Fibroblast of skin of back (primary cell): ENCODE measurements around the gene BEND5.

ENCODE experiments used
- DNase-seq: peaks from one replicate; pipeline ENCODE4 v3.0.0-alpha.2; 2013

The BEND5 gene

DNA sequence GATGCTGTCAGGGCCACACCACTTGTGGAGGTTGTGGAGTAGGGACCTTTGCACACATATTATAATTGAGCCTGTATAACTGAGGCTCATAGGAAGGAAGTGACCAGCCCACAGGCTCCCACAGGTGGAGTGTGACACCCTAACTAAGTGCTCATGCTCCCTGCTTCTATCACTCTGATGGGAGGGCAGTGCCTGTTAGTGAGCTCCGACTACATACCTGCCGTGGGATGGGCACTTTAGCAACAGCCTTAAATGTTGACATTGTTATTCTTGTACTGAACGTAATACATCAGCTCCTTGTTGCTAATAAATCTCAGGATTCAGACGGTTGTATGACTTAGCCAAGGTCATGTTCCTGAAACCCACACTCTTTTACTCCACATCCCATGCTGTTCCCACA is 58.0 kb downstream of the BEND5 start:
- DNase-seq = no peak

DNA sequence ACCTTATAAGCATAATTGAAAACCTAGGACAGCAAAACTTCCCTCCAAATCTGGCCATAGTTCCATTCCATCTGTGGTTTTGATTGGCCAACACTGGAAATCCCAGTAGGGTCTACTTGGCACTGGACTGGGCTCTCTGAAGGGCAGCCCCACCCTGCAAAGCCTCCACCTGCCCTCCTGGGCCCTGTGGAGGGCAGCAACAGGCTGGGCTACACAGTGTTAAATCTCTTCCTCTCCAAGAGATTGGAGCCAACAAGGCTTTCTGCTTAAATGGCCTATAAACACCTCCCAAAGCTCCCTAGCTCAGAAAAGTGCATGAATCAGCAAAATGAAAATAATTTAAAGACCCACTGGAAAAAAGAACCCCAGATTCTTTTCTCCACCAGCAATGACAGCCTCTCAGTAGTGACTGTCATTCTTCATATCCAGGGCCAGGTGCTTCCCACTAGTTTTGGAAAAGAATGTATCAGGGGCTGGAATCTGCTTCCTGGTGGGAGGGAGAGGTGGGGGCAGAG is 58.5 kb downstream of the BEND5 start:
- DNase-seq = no peak

DNA sequence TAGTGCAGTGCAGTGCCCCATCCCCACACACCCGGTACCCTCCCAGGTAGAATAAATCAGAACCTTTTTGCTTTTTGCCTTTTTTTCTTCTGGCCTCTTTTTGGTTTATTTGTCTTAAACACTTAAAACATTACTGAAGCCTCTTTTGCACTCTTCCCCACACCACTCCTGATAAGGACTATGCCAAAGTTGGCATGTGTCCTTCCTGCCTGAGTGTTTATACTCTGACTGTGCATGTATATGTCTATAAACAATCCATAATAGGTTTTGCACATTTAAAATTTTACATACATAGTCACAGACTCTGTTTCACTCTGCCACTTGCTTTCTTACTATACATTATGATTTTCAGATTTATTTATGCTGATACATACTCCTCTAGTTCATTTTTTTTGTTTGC is 59.6 kb downstream of the BEND5 start:
- DNase-seq = no peak

DNA sequence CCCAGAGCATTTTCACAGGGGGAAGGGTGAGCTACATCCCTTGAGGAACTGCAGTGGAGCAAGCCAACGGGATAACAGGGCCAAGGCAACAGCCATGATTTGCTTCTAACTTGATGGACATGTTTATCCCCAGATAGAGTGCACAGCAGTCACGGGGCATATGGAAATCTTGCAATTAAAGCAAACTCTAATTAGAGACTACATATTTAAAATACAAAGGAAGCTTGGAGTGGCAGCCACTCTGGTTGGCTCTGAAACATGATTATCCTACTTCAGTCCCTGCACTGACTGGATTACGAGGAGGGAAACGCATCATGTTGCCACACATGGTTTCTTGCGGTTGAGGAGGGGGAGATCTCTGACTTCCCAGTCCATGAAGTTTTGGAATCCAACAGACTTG is 60.8 kb downstream of the BEND5 start:
- DNase-seq = no peak

DNA sequence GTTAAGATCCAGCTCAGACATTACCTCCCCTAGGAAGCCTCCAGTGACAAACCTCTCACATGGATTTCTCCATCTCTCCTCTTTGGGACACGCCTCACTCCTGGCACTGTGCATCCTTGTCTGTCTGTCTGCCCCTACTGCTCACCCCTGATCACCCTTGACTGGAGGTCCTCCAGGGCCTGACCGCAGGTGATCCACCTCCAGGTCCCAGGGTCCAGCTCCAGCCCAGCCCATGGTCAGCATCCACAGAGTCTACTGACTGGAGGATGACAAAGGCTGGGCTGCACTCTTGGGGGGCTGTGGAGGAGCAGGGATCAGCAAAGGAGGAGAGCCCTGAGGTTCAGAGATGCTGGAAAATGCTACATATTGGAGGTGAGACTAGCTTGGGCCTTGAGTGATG is 65.8 kb downstream of the BEND5 start:
- DNase-seq = no peak

DNA sequence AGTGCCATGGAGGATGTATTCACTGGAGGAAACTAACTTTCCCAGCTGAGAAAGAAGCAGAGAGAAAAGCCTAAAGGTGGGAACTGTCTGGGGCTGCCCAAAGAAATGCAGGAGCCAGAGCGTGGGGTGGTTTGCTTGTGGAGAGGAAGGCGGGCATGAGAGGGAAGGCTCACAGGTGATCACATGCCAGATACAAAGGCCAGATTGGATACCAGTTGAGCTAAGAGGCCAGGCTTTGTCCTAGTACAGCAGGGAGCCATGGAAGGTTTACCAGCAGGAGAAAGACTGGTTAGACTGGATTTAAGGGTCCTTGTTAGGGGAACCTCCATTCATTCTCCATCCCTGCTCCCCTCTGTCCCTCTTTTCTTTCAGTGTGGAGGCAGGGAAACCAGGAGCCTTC is 66.4 kb downstream of the BEND5 start:
- DNase-seq = no peak

DNA sequence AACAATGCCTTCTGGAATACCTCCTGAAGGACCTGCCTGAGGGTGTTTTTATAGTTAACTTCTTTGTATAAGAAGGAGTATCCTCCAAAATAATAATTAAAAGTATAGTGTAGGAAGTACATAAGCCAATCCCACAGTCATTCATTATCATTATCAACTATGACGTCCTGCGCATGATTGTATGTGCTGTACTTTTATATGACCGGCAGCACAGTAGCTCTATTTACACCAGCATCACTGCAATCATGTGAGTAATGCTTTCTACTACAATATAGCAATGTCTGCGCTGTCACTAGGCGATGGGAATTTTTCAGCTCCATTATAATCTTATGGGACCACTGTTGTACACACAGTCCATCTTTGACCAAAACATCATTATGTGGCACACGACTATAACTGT is 72.0 kb downstream of the BEND5 start:
- DNase-seq = no peak

DNA sequence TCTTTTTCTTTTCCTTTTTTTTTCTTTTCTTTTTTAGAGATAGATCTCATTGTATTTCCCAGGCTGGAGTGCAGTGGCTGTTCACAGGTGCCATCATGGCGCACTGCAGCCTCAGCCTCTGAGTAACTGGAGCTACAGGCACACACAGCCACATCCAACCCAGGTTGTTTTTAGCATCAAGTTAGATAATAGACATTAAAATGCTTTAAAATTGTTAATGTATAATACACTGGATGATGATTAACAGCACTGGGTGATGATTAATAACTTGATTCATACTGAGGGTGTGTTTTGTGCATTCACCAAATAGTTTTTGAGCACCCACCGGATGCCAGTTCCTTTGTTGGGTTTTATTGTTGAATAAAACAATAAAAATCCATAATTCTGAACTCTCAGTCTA is 75.2 kb downstream of the BEND5 start:
- DNase-seq = no peak

DNA sequence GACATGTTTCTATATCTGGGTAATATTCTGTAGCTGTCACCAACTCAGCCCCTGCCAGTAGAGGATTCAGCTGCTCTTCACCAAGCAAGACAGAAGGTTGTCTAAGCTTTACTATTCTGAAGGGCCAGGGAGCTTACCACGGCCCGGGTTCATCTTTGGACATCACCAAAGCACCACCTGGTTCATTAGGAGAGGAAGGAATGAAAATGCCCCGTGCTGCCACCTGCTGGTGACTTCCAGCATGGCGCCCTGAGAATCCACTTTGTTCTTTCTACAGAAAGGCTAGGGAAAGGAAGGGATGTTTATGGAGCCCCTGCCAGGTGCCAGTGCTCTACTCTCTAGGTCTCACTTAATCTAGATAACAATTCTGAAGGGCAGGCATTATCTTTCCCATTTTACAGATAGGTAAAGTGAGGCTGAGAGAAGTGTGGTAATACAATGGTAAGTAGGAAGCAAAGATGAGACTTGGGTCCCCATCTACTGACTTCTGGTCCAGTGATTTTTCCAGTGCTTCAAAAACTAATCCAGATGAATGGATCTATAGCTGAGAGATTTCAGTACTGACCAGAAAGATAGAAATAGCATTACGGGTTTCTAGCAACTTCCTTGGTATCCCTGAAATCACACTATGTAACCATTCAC is 79.5 kb downstream of the BEND5 start:
- DNase-seq = peak; percentile 38

DNA sequence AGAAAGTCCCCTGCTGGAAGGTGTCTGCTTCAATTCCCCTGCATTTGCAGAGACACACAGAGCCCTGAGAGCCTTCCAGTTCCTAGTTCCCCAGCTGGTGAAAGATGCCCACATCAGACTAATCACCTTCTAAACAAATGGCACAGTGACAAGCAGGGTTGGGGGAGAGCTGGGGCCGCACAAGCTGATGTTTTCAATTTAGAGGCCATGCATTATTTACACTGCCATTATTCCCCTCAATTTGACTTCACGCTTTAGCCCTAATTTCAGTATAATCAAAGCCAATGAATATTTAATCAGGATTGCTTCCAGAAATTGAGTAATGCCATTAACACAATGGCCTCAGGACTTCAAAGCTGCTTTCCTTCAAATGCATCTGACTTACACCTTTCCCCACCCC is 81.5 kb downstream of the BEND5 start:
- no peak for DNase-seq

DNA sequence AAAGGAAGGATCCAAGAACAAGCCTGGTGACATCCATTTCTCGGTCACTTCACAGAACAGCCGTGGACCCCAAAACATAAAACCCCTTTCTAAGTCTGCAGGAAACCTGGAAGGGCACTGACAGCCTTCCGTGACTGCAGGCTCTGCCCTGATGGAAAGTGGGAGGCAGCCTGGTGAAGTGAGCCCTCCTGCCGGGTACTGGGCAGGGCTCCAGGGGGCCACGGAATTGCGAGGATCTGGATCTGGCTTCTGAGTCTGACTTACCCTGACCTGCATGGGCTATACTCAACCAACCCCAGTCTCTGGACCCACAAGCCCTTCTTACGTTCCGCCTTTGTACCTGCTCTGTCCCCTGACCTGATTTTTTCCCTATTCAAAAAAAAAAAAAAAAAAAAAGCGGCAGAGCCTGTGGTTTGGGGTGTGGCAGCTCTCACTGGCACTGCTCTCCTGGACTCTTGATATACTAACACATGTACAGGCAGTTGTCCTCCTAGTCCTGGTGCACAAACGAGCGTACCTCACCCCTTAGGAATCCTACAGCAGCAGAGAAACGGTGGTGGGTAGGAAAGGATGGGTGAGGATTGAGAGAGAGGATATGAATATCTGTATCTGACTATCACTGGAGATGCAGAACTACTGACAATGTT is 82.9 kb downstream of the BEND5 start:
- DNase-seq = no peak

DNA sequence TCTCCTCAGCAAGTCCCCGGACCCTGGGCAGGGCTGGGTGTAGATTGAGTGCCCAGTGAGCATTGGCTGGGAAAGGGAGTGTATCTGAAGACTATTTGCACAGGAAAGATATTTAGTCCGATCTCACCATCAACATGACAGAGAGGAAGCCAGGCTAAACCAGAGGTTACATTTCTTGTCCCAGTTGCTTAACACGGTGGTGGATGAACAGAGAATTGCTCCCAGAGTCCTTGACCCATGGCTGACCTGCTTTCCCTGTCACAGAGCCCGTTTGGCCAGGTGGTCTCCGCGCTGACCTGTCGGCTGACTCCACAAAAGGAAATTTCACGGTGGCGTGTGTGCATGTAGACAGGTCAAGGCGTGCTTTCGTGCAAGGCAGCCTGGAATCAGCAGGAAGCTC is 83.5 kb downstream of the BEND5 start:
- no peak for DNase-seq

DNA sequence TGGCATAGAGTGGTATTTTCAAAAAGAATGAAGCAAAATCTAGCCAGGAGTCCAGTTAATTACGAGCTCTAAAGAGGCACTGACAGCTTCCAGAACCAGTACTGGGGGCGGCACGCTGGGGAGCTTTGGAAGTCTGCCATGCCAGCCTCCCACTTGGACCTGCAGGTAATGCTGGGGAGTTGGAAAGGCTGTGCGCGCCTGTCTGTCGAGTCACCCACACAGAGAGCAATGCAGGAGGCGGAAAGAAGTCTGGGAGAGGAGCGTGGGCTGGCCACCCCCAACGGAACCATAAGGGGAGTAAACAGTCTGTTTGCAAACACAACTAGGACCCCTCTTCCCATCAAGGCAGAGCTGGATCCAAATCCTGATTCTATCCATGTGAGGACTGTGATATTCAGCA is 84.5 kb downstream of the BEND5 start:
- DNase-seq = no peak

DNA sequence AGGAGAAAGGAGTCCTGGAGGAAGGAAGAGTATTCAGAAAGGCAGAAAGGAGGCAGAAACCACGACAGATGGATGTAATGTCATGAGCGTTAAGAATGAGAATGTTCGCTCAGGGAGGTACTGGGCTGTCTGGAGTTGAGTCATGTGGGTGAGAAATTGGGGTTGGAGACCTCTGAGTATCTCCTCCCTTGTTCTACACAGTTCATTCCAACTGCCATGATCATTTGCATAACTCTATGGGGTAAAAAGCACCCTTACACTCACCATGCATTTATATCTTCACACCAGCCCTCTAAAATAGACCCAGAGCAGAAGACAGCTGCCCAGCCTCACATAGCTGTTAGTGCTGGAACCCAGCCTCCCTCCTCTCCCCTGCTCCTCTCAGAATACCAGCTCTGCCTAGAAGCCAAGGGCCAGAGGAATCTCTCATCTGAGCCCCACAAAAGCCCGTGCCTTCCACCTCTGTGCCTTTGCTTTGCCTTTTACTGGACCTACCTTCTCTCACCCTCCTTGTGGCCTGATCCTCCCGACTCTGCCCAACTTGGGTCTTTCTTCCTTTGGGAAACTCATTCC is 85.2 kb downstream of the BEND5 start:
- DNase-seq = no peak

DNA sequence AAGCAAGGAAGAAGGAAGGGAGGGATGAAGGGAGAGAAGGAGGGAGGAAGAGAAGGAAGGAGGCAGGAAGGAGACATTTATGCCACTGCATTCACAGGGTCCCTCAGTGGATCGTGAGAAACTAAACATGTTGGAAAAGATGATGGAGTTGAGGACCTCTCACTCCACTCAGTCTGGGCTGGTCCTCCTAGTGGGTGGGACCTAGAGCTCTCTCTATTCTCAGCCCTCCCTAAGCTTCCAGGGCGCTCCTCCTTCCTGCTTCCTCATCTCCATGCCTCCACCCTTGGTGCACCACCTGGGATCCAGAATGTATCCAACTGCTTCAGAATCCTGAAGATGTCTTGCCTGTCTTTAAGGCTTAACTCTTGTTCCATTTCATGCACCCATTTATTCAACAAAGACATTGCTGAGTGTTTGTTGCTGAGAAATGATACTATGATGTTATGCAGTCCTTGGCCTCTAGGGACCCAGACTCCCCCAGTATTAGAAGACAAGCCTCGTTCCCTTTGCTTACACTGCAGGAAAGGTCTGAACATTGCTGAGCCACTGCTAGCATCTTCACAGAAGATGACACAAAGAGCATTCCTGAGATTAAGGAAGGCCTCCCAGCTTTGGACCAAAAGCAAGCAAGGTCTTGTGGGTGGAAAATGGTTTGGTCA is 88.5 kb downstream of the BEND5 start:
- peak; percentile 21 for DNase-seq

DNA sequence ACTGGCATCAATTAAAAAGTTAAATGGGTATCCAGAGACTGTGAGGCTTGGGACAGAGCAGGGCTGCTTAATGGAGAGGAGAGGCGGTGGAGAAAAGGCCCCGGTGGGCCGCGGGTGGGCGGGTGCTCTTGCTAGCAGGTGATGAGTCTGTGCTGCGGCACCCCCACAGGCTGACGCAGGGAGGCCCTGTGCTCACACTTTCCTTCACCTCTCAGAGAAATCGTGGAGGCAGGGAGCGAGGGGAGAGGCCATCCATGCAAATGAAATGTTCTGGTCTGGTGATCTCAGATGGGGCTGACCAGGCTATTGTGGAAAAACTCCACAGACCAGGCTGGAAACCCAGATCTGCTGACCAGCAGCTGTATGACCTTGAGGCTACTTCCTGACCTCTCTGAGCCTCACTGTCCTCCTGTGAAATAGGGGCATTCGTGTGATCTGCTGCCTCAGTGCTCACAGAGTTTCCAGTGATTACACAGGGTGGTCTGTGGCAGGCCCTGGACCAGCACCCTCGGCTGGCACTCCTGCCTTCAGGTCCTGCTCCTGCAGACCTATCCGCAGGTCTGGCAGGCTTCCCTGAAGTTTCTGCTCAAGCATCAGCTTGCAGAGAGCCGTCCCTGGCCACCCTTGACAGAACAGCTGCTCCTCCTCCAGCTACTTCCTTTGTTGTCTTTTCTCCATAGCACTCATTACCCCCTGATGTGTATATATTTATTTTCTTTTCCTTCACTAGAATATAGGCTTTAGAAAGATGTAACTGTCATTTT is 89.2 kb downstream of the BEND5 start:
- DNase-seq = no peak

DNA sequence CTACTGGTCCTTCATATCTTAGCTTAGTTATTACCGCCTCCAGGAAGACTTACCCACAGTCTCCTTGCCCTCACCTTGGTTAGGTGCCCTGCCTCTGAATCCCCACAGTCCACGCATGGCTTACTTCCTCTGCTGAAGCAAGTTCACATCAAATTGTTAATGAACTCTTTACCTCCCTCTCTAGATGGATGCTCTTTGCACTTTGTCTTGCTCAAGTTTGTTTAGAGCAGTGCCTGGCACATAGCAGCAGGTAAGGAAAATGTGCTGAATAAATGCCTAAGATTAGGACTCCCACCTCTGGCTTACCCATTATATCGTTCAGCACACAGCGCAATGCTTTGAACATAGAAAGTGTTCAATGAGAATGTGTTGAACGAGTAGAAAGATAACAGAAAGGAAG is 90.5 kb downstream of the BEND5 start:
- DNase-seq = no peak

DNA sequence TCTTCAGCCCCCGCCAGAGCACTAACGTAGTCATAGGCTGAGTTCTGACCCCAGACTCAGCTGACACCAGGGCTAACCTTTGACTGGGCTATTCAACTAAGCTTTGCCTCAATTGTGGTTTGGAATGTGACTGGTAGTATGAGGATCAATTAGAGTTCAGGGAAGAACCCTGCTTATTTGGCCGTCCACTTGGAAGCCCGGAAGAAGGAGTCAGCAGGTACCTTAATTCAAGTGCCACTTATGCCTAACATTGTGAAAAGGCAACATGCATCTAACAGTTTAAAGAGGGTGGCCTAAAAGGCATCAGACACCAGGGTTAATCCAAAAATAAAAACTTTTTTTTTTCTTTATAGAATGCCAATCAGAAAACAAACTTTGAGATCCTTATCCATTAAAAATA is 92.3 kb downstream of the BEND5 start:
- DNase-seq = no peak

DNA sequence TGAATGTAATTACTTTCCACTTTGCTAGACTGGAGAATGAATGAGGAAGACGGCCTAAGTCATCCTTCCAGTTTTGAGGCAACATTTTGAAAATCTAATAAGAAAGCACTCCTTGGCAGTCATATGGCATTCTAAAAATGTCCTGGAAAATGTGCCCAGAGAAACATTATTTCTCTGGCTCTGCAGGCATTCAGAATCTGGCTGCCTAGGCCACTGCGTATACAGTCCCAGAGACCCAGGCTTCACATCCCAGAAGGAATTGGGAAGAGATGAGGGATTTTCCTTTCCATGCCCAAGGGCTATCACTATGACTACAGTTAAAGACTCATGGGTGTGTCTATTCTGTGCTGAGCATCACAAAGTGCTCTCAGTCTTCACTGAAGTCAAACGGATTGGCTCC is 92.9 kb downstream of the BEND5 start:
- DNase-seq = no peak

DNA sequence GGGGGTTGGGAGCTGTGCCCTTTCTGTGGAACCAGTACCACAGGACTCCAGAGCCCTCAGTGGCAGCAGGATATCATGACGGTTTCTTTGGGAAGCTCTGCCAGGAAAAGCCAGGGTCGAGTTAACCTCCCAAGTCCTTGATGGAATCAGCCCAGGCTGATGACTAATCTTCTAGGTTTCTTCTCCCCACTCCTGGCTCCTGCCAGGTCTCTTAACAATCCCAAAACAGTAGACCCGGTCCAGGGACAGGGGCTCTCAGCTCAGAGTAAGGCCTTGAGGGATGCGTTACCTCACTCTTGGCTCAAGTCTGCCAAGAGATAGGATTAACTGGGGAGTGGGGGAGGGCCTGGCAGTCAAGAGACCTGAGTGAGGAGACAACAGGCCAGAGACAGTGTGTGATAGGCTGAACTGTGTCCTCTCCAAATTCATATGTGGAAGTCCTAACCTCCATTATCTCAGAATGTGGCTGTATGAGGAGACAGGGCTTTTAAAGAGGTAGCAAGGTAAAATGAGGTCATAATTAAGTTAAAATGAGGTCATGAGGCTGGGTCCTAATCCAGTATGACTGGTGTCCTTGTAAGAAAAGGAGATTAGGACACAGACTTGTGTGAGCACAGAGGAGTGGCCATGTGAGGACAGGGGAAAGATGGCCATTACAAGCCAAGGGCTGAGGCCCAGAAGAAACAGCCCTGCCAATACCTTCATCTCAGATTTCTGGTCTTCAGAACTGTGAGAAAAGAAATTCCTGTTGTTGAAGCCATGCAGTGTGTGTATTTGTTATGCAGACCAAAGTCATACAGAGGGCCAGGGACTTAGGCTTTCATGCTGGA is 95.0 kb downstream of the BEND5 start:
- DNase-seq = peak; percentile 16

DNA sequence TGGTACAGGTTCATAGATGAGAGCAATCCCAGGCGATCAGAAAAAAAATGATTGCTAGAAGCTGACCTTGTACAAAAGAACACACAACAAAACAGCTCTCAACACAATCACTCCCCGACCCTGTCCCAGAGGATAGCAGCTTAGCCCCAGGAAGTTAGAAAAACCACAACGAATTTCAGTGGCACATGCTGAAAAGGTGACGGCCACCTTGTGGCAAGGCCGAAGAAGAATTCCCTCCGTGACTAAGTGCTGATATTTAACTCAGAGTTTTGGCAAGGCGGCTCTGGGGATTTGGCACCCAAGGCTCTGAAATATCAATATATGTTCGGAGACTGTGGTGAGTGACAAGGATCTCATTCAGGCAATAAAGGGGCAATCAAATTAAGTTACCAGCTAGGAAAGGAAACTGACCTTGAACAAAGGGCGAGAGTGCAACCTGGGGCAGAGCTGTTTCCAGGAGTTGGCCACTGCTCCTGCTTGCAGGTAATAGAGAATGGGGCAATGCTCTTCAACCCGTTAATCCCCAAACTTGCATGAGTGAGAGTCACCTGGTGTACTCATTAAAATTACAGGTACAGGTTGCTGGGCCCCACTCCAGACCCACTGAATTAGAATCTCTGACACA is 96.2 kb downstream of the BEND5 start:
- no peak for DNase-seq

DNA sequence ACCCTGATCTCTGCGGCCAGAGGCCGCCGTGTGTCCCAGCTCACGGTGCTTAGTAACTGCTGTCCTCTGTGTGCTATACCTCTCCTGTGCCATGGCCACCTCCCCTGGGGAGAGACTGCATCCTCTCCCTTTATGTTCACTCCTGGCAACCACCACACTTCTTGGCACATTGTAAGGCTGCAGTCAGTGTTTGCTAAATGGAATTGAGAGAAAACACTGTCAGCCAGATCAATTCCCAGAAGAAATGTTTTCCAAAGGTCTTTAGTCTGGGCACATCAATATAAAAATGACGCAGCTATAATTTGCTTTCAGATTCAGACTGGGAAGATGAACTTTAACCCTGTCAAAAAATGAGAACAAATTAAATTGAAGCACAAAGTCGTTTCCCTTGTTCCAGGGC is 96.8 kb downstream of the BEND5 start:
- no peak for DNase-seq
